Stimulated activated CD4-positive, alpha-beta T cell treated with anti-CD3 and anti-CD28 coated beads, Interleukin-15, amount 100 ng/mL, for 24 hours (primary cell): ENCODE results near the gene TMEM139.
"Not testable (repeated sequence)": the region's sequence is repeated elsewhere in the genome, so short reads cannot be mapped to it uniquely, and the experiment has no call there.

ENCODE experiments used
- DNase-seq: peaks from one replicate; pipeline ENCODE4 v3.0.0-alpha.2; 2020

Gene TMEM139

DNA sequence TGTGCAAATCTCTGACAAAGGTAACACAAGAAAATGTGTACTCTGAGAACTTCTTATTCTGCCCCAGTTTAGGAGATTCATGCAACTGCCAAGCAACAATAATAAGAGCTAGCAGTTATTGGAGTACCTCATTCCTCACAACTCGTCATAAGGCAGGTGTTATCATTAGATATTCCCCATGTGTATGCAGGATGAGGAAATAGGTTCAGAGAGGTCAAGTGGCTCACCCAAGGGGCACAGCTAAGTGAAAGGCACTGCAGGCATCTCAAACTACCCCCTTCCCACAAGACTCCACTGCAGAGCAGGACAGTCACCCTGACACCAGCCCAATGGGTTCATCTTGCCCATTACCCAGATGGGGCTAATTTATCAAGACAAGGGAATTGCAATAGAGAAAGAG is 22.9 kb upstream of the TMEM139 start:
- DNase-seq = no peak

- peak; percentile 90 for DNase-seq
Measured at GRCh38 chr7:143263266-143264195, 21.2 kb upstream of the TMEM139 start, which contains the start of gene GSTK1. GSTK1 (plus strand) TSS chr7:143263441; CDS start chr7:143263514, 73 bp downstream.

- not testable (repeated sequence) for DNase-seq
Measured at GRCh38 chr7:143264196-143264568, 20.6 kb upstream of the TMEM139 start.

- DNase-seq = peak; percentile 22
Measured at GRCh38 chr7:143265017-143265693, 19.6 kb upstream of the TMEM139 start.

DNA sequence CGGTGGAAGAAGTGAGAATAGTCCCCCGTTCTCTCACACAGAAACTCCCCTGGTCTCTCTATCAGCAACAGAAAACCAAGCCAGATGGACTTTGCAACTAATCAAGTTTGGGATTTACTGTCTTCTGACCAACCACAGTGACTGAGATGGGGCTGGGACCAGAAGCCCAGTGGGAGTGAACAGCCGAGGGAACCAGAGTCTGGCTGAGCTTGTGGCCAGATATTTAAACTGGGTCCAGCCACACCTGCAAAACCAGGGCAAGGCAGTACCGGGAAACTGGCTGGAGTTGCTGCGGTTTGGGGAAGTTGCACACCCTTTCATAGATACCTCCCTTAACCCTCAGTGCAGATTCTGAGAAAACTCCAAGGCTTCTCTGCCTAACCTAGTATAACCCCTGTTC is 15.5 kb upstream of the TMEM139 start:
- DNase-seq = no peak

GRCh38 chr7:143271240-143271639 is 13.5 kb upstream of the TMEM139 start:
- DNase-seq = no peak

GRCh38 chr7:143272871-143273270 is 11.9 kb upstream of the TMEM139 start:
- DNase-seq = no peak

DNA sequence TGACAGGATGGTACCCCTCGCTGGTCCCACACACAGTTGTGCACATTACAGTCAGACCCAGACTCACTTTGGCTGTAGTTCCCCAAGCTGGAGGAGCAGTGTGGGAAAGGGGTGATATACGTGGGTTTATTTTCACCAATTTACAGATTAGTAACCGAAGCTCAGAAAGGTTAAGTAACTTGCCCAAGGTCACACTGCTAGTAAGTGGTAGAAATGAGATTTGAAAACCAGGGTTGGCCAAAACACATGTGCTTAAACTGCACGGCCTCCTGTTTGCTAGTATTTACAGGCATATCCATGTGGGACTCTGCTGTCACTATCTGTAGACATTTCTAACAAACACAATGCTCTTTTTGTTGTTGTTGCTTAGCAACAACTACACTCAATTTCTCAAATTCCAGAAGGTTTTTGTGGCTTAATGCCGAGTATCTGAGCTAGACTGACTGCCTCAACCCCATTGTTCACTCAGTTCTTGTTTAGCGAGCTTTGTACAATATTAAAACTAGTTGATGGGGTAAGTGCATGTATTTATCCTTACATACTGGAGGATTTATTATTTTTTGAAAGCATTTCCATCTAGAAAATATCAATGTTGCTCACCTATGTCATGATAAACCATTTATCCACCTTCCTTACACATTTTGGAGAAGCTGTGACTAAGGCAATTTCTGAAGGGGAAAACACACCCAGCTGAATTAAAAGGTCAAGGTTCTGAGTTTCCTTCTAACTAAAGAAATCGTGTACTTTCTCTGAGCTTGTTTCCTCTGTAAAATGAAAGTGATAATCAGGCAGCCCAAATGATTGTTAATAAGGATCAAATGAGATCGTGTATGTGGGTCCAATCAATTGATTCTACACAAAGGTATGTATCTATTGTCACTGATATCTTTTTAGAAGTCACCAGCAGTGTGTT is 5.3 kb upstream of the TMEM139 start:
- DNase-seq = no peak

DNA sequence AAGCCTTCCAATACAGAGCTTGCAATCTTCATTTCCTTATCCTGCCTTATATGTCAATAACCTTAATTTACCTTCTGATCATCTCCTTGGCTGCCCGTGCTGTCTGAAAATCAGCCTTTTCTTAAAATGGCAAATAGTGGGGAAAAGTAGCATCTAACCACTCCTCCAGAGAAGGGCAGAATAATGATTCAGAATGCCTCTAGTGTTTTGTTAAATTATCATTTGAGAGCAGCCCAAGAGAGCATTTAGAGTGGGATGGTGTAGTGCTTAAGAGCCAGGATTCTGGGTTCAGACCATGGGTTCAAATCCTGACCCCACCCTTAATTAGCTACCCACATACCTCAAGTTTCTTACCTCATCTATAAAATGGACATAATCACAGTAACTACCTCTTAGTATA is 4.6 kb upstream of the TMEM139 start:
- DNase-seq = no peak

GRCh38 chr7:143280566-143280965 is 4.2 kb upstream of the TMEM139 start:
- DNase-seq = no peak

DNA sequence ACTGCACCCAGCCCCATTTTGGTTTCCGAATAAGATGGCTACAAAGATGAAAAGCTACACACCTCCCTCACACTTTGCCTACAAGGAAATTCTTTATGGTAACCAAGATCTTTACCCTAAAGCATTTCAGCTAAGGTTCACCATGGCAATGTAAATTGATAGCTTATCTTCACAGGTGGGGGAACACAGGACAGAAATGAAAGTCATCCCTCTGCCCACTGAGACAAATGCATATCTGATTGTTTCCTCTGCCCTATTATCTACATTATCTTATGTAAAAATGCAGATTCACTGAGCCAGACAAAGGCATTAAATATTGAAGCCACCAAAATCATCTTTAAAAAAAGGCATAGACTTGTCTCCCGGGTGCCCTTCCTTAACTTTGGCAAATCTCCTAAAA is 3.2 kb upstream of the TMEM139 start:
- no peak for DNase-seq

- DNase-seq = no peak
Measured at GRCh38 chr7:143282124-143282523, 2.6 kb upstream of the TMEM139 start.

DNA sequence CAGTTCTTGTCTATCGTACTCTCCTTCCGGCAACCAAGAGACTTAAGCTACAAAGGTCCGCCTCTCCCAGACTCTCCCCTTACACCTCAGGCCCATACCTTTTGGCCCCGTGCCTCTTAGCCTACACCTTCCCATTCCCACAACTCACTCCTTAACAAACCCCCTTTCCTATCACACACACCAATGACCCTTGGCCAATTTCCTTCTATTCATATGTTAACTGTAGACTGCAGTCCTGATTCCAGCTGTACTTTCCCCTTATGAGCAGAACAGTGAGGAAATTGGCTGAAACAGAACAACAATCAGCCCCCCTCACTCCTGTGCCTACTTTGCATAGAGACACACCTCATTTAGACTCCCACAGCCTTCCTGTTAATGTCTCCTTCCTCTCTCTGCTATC is 1.4 kb upstream of the TMEM139 start:
- no peak for DNase-seq

GRCh38 chr7:143285470-143285778 is 666 bp downstream of the TMEM139 start:
- DNase-seq = no peak

GRCh38 chr7:143285806-143286521 is 1.2 kb downstream of the TMEM139 start:
- DNase-seq = no peak

DNA sequence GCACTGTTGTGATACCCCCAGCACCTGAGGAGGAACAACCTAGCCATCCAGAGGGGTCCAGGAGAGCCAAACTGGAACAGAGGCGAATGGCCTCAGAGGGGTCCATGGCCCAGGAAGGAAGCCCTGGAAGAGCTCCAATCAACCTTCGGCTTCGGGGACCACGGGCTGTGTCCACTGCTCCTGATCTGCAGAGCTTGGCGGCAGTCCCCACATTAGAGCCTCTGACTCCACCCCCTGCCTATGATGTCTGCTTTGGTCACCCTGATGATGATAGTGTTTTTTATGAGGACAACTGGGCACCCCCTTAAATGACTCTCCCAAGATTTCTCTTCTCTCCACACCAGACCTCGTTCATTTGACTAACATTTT is 1.7 kb downstream of the TMEM139 start:
- no peak for DNase-seq

DNA sequence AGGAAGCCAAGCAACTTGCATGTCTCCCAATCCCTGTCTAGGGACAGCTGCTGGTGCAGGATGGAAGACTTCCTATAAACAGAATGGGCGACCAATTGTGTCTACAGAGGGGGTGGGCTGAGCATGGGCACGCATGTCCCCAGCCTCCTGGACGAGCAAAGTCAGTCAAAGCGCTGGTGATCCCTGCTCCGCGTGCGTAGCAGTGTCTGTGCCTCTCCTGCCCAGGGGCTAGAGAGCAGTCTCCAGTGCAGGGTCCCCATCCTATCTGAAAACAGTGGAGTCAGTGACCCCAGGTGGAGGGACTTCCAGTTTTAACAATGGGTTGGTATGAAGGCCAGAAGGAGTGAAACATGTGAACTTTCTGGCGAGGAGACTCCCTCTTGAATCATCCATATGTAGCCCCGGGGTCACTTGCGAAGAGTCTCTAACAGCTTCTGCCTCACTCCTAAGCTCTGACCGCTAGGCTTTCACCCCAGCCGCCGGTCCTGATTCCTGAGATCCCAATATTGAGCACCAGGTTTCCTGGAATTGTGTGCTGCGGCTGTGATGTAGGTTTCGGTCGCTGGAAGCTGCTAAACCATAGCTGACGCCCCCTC is 2.7 kb downstream of the TMEM139 start:
- no peak for DNase-seq

DNA sequence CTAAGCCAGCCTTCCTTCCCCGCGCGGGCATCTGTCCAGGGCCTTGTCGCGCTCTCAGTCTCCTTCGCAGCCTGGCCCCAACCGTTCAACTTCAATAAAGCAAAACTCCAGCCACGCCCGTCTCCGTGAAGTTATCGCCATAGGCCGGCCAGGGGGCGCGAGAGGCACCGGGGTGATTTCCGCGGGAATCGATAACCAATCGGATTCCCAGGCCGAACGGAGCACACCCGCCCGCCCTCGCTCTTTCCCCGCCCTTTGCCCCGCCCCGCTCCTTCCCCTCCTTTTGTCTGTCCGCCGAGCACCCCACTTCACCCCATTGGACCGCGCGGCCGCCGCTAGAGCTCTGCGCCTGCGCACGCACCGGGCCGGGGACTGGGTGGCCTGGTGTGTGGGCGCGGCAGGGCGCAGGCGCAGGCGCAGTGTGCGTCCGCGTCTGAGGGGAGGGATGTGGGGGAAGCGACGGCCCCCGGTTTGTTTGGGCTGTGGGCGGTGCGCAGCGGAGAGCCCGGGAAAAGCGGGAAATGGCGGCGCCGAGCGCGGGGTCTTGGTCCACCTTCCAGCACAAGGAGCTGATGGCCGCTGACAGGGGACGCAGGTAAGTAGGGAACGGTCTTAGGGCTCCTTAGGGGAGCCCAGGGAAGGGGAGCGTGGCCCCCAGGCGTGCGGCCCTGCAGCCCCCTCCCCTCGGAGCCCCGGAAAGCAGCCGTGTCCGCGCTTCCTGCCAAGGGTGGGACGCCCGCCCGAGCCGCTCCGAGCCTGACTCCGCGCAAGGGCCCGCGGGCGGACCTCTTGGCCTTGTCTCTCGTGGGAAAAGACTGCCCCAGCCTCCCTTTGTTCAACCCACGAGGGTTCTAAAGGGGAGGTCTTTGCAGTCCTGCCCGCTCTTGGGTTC is 3.4 kb downstream of the TMEM139 start, which contains the start of gene CASP2:
Gene CASP2, plus strand, starts transcription at position 417 of the 892 bp plus-strand sequence. Its CDS starts 105 bp downstream, at position 522.
- peak; percentile 99 for DNase-seq

- no peak for DNase-seq
Measured at GRCh38 chr7:143288836-143289235, 4.1 kb downstream of the TMEM139 start.

- no peak for DNase-seq
Measured at GRCh38 chr7:143289421-143289820, 4.7 kb downstream of the TMEM139 start.

- DNase-seq = not testable (repeated sequence)
Measured at GRCh38 chr7:143289888-143290287, 5.1 kb downstream of the TMEM139 start.
